GM12801 (cell line): Measurements from ENCODE around the gene SMAD6.

Experiments
- TF ChIP-seq, protein P1 (sequence below): IDR thresholded peaks from one replicate; pipeline ENCODE4 v1.5.1; 2011; ENCODE audit warnings: control low read depth; ENCODE audit not compliant: insufficient read length; ENCODE audit errors: extremely low read depth

The SMAD6 gene

DNA sequence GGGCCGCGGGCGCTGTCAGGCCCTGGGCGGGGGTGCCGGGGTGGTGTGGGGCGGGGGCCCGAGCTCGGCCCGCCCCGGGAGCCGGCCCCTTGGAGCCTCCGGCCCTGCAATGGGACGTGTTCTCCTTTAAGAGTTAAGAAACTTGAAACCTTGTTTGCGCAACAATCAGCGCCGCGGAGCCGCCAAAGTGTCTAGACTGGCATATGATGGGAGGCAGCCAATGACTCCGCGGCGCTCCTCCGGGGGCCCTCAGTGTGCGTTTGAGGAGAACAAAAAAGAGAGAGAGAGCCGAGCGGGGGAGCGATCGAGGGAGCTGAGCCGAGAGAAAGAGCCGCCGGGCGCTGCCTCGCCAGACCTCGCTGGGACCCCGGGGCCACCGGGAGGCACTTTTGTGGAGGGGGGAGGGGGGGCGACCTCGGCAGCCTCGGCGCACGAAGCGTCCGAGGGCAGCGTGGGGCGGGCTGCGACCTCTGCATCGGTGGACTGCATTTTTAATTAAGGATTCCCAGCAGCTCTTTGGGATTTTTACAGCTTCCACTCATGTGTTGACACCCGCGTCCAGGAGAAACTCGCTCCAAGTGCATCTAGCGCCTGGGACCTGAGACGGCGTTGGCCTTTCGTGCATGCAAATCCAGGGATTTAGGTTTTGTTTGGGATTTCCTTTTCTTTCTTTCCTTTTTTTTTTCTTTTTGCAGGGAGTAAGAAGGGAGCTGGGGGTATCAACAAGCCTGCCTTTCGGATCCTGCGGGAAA lies at the start of gene SMAD6:
Gene SMAD6 (plus strand): TSS at position 202 of the 752 bp plus-strand sequence. CDS start 1,023 bp downstream, outside the sequence.
- TF ChIP-seq, protein P1, sequence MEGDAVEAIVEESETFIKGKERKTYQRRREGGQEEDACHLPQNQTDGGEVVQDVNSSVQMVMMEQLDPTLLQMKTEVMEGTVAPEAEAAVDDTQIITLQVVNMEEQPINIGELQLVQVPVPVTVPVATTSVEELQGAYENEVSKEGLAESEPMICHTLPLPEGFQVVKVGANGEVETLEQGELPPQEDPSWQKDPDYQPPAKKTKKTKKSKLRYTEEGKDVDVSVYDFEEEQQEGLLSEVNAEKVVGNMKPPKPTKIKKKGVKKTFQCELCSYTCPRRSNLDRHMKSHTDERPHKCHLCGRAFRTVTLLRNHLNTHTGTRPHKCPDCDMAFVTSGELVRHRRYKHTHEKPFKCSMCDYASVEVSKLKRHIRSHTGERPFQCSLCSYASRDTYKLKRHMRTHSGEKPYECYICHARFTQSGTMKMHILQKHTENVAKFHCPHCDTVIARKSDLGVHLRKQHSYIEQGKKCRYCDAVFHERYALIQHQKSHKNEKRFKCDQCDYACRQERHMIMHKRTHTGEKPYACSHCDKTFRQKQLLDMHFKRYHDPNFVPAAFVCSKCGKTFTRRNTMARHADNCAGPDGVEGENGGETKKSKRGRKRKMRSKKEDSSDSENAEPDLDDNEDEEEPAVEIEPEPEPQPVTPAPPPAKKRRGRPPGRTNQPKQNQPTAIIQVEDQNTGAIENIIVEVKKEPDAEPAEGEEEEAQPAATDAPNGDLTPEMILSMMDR, result no peak

DNA sequence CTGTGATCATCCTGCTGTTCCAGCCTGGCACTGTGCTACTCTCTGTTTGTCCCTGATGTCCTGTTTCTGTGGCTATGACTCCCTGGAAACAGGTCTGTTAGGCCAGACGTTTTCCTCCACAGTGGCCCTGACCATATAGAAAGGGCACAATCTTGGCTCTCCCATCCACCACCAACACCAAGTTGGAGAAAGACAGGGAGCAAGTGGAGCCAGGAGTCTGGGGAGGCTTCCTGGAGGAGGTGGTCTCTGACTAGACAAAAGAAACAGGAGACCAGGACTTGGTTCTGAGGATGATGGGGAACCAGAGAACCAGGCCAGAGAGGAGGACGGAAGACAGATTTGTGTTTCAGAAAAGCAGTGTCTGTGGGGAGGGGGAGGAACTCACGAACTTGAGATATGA lies 49.2 kb upstream of the SMAD6 start:
- TF ChIP-seq, protein P1, result no peak

DNA sequence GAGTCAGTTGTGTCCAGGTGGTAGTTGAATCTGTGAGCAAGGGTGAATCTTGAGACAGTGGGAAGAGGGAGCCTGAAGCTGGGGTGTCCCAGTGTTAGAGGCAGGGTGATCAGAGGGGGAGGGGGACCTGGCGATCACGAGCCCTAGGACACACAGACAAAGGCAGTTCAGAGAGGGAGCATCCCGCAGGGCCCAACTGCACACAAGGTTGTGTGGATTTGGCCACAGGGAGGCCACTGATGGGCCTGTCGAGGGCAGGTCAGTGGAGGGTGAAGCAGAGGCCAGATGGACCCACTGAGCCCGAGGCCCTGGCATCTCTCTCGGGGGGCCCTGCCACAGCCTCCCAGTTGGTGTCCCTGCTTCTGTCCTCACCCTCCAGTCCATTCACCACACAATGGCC lies 48.6 kb upstream of the SMAD6 start:
- TF ChIP-seq, protein P1, result no peak

DNA sequence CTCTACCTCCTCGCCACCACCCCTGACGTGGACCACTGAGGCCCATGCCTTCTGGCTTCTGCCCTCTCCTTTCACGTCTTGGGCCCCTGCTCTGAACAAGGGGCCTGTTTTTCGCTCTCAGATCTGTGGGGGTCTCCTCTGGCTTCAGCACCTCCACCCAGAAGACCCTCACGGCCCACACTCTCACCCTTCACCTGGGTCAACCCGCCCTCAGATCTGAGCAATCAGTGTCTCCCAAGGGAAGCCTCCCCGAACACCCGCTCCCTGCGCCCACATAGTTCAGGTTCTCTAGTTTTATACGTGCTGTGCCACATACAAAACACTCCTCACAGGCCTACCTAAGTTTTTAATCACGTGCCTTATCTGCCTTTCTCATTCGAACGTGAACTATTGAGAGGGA lies 48.2 kb upstream of the SMAD6 start:
- TF ChIP-seq, protein P1, result no peak

DNA sequence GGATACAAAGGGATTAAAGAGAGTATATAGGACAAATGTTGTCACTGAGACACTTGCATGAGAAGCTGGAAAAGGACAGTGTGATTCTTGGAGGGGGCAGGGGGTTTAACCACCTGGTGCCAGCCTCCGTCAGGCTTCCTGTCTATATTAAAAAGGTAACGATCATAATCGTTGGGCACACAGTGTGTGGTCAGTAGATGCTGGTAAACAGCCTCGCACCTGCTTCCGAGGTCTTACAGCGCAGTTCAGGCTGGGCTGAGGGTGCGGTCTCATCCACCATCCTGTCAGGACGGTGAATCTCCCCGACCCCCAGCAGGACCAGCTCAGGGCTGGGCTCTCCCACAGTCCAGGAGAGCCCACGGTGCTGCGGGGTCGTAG lies 47.7 kb upstream of the SMAD6 start:
- TF ChIP-seq, protein P1, result no peak

DNA sequence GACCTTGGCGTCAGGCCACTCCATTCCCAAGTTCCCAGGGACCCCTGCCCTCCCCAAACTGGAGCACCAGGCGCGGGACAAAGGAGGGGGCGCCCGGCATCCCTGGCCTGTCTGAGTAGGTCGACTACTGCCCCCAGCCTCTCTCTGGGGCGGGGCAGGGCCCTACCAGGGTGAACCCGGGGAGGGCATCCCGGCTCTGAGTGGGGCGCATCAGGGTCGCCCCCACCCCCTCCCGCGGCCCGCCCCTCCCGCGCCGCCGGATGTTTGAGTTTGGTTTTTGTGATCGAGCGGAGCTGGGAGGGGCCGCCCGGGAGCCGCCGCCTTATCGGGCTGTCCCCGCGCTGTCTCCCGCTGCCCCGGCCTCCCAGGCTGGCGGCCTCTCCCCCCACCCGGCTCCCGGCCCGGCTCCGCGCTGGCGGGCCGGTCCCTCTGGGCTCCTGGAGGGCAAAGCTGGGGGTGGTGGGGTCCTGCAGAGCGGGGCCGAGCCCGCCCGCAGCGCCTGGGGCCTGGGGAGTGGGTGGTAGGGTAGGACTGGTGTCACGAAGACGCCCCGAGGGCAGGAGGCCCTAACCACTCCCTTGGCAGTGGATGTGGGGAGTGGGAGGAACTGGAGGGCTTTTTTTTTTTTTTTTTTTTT lies 47.2 kb upstream of the SMAD6 start:
- TF ChIP-seq, protein P1, result no peak

DNA sequence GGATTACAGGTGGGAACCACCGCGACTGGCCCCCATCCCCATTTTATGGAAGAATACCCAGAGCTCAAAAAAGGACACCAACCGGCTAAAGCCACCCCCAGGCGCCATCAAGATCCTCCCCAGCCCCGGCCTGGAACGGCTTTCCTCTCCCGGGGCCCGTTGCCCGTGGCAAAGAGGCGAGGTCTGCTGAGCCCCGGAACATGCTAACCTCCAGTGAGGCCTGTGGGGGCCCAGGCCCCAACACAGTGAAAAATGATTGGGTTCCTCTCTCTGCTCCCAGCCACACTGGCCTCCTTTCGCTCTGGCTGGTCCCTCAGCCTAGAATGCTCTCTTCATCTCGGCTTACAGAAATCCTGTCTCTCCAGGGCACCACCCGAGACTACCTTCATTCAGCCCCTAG lies 46.5 kb upstream of the SMAD6 start:
- TF ChIP-seq, protein P1, result no peak
